ENCODE measurements around the gene KCNIP4. TPM values are rescaled to one million over a fixed set of nuclear protein-coding genes. Genes with fewer than 3 reads are reported as not detected.
A peak's percentile ranks its signal among the peaks of the same experiment; 100 is the strongest.

The KCNIP4 gene
- total and polyA plus RNA-seq, 9 of the 15 experiments (the other 6 are each of a cell fraction or from before 2014, with no cell fraction given), result 0.25 to 0.41 TPM; not detected in 7

- TF ChIP-seq RERE (CRISPR knock-in tag; IDR thresholded peaks at IDR 0.05; ENCODE audit: borderline replicate concordance) (no peak), TEAD4 (IDR thresholded peaks at IDR 0.05; ENCODE audit: low read length) (peak; percentile 97), TEAD4 (CRISPR knock-in tag; IDR thresholded peaks at IDR 0.05; ENCODE audit: borderline replicate concordance) (no peak), CHCHD3 (CRISPR knock-in tag; IDR thresholded peaks at IDR 0.05) (no peak), POLR2H (tag; IDR thresholded peaks at IDR 0.05; ENCODE audit: low read depth) (no peak), ZBTB2 (IDR thresholded peaks at IDR 0.05) (no peak), CREM (IDR thresholded peaks at IDR 0.05; ENCODE audit: low read depth) (peak; percentile 81), RCOR1 (IDR thresholded peaks at IDR 0.05; ENCODE audit: borderline replicate concordance in 1 of 2, low read depth in 2 of 2, low read length in 2 of 2) (peak in 1 of 2 experiments; percentile 66; a peak in 1 of 4 replicates), CREB1 (IDR thresholded peaks at IDR 0.05) (peak; percentile 63; the same call in 1 of the 2 replicates), CREB1 (CRISPR knock-in tag; IDR thresholded peaks at IDR 0.05) (no peak), GATA2 (CRISPR knock-in tag; IDR thresholded peaks at IDR 0.05) (peak; percentile 37; the same call in 1 of the 2 replicates), SIN3A (IDR thresholded peaks at IDR 0.05; ENCODE audit: borderline replicate concordance in 2 of 2, control insufficient read depth in 1 of 2, low read depth in 2 of 2, low read length in 2 of 2) (no peak), NCOR1 (IDR thresholded peaks at IDR 0.05) (peak; percentile 91), MCM7 (IDR thresholded peaks at IDR 0.05) (no peak), KAT7 (CRISPR knock-in tag; IDR thresholded peaks at IDR 0.05; ENCODE audit: borderline replicate concordance) (no peak), FOXM1 (IDR thresholded peaks at IDR 0.05; ENCODE audit: low read depth) (peak; percentile 85), FOXM1 (CRISPR knock-in tag; IDR thresholded peaks at IDR 0.05; ENCODE audit: low read depth) (no peak), MLLT1 (IDR thresholded peaks at IDR 0.05) (no peak), ETV1 (tag; conservative IDR thresholded peaks at IDR 0.05; ENCODE audit: low read depth) (peak; percentile 50; the same call in 1 of the 2 replicates), EHMT2 (IDR thresholded peaks at IDR 0.05) (0 out of 2 replicates have a peak, but pooled peaks have one; percentile 21), BCOR (IDR thresholded peaks at IDR 0.05) (peak; percentile 32; the same call in 1 of the 2 replicates), PRPF4 (IDR thresholded peaks at IDR 0.05; ENCODE audit: insufficient read depth, low read depth, low read length, poor library complexity, severe bottlenecking) (no peak), SMAD3 (CRISPR knock-in tag; conservative IDR thresholded peaks at IDR 0.05) (0 out of 2 replicates have a peak, but pooled peaks have one; percentile 32)
Measured at GRCh38 chr4:20698820-20699219, 1249.8 kb downstream of the KCNIP4 start (continued).
